ENCODE results near the gene TTLL10.

The TTLL10 gene

DNA sequence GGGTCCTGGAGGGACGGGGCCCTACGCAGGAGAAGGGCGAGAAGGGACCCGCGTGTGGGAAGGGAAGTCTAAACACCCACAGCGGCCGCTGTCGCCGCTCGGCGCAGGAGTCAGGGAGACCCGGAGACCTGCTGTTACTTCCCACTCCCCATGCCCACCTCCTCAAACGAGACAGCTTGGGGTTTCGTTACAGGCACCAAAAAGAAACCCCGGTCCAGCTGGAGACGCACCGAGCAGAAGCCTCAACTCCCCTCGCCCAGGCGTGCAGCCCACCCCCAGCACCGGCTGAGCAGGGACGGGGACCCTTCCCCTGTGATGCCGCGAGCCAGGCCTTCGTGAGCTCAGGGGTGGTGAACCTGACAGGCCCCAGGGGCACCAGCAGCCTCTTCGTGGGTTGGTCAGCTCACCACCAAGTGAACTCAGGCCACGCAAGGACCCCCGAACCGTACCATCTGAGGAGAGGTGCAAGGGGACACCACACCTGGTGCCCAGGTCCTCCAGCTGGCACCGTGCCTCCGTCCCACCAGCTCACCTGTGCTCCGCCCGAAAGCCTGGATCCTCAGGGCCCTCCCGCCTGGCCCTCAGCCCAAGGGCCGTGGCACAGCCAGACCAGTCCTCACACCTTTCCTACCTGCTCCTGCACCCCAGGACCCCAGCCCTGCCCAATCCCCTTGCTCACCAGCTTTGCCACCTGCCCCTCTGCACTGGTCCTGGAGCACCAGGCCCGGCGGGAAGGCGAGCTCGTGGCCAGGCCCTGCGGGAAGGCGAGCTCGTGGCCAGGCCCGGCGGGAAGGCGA lies 53.1 kb downstream of the TTLL10 start:
- no peak for DNase-seq

DNA sequence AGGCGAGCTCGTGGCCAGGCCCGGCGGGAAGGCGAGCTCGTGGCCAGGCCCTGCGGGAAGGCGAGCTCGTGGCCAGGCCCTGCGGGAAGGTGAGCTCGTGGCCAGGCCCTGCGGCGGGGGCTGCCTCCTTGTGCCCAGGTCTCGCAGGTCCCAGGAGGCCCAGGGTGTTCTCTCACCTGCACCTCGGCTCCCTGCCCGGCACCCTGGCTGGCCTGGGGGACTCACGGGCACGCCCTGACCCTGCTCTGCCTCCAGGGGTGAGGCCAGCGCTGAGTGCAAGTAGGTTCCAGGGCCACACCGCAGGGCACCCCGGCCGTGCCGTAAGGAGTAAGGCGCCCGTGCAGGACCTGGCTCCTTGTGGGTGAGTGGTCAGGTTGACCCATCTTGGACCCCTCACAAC lies 53.7 kb downstream of the TTLL10 start:
- DNase-seq, result no peak

DNA sequence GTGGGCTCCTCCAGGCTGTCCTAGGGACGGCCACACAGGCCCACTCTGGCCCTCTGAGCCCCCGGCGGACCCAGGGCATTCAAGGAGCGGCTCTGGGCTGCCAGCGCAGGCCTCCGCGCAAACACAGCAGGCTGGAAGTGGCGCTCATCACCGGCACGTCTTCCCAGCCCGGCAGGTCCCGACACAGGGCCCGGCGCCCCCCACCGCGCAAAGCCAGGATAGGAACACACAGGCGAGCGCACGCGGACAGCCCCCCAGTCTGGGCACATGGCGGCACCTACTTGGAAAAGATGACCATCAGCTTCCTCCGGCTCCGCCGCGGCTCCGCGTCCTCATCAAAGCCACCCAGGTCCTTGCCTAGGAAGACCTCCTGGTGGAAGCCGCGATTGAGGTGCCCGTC lies 54.5 kb downstream of the TTLL10 start:
- DNase-seq, result no peak

DNA sequence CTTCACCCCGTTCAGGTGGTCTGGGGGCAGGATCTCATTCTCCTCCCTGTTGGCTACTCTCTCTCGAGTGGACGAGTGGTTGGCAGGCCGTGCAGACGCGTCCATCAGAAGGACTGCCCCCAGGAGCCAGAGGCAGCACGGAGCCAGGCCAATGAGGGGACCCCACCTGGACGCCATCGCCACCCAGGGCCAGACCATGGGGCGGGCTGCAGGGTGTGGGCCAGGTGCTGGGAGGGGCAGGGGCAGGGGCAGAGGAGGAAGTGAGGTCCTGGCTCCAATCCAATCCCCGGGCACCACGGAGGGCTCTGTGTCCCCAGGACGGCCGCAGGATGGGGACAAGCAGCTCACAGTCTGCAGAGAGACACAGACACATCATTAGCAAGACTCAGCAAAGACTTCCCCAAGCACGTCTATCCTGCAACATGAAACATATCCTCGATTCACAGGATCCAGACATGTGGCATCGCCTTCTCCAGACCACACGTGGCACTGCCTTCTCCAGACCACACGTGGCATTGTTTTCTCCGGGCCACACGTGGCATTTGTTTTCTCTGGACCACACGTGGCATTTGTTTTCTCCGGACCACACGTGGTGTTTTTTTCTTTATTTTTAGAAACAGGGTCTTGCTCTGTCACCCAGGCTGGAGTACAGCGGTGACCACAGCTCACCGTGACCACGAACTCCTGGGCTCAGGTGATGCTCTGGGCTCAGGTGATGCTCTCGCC lies 55.1 kb downstream of the TTLL10 start:
- no peak for DNase-seq

DNA sequence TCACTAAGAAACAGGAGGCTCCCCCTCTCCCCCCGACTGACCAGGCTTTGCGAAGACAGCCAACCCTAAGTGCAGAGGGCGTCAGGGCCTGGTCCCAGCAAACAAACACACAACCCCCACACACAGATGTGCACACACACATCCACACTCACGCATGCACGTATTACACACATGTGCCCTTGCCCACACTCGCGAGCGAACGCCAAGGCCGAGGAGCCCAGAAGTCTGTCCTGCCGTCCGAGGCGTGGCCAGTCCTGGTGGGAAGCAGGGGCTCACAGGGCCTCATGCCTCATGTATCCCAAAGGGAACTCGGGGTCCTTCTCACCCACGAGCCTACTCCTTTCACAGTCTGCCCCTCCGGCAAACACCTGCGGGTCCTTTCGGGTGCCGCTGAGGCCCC lies 56.1 kb downstream of the TTLL10 start:
- DNase-seq, result no peak

DNA sequence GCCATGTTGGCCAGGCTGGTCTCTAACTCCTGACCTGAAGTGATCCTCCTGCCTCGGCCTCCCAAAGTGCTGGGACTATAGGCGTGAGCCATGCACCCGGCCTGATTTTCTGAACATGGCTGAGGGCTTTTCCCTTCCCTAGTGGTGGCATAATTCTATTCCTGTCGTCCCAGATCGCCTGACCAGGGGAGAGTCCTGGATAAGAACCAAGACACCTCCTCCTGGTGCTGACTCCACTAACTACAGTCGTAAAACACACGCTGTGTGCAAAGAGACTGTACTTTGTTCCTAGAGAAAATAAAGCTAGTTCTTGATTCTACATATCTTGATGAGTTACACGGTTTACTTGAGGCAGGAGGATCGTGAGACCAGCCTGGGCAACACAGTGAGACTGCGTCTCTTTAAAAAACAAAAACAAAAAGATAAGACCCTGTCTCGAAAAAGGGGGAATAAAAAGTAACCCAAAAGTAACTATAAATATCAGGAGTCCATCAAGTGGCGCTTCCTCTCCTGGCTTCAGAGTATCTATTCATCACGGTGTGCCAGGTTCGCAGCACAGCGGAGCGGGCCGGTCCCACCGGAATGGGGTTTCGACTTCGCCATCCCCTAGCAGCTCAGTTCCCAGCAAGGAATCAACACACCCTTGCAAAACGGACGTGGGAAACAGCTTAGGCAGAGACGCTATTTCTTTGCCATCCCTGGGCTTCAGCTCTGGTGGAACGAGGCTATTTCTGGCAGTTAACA lies 57.1 kb downstream of the TTLL10 start:
- peak; percentile 36 for DNase-seq

DNA sequence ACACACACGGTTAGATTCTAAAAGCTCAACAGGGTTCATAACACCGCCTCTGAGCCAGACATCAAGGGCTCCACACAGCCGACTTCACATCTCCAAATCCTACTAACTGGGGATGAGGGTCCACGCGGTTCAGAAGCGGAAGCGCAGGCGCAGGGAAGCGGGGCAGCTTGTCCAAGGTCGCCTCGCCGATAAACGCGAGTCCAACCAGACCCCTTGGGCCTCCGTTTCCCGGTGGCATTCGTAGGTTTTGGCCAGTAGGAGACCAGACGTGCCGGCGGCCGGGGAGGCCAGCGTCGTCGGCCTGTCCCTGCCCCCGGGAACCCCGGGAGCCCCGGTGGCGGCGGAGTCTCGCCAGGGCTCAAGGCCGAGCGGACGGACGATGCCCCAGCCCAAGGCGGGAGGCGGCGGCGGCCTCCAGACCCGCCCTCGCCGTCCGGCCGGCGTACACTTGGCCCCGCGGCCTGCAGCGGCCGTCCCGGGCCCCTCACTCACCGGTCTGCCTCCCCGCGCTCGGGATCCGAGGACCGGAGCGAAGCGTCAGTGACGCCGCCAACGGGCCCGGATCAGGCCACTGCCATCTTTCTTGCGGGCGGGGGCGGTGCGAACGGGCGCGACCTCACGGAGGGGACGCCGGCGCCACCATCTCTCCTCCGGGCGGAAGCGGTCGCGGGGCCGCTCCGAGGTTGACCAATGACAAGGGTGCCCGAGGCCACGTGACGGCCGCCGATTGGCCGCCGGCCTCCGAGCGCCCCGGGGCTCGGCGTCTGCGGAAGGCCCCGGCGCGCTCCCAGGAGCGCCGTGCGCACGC lies 57.9 kb downstream of the TTLL10 start, which contains the start of gene SDF4:
SDF4 (minus strand) TSS at position 602 of the 808 bp plus-strand sequence. CDS start 3,229 bp downstream, outside the sequence.
- peak; percentile 98 for DNase-seq

DNA sequence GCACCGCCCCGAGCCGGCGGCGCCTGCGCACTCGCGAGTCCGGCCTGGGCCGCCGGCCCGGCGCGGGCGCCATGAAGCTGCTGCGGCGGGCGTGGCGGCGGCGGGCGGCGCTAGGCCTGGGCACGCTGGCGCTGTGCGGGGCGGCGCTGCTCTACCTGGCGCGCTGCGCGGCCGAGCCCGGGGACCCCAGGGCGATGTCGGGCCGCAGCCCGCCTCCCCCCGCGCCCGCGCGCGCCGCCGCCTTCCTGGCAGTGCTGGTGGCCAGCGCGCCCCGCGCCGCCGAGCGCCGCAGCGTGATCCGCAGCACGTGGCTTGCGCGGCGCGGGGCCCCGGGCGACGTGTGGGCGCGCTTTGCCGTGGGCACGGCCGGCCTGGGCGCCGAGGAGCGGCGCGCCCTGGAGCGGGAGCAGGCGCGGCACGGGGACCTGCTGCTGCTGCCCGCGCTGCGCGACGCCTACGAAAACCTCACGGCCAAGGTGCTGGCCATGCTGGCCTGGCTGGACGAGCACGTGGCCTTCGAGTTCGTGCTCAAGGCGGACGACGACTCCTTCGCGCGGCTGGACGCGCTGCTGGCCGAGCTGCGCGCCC lies 58.6 kb downstream of the TTLL10 start, which contains the start of gene B3GALT6:
B3GALT6 (plus strand) TSS at position 30 of the 588 bp plus-strand sequence; CDS start at position 72, 42 bp downstream.
- DNase-seq, result no peak

DNA sequence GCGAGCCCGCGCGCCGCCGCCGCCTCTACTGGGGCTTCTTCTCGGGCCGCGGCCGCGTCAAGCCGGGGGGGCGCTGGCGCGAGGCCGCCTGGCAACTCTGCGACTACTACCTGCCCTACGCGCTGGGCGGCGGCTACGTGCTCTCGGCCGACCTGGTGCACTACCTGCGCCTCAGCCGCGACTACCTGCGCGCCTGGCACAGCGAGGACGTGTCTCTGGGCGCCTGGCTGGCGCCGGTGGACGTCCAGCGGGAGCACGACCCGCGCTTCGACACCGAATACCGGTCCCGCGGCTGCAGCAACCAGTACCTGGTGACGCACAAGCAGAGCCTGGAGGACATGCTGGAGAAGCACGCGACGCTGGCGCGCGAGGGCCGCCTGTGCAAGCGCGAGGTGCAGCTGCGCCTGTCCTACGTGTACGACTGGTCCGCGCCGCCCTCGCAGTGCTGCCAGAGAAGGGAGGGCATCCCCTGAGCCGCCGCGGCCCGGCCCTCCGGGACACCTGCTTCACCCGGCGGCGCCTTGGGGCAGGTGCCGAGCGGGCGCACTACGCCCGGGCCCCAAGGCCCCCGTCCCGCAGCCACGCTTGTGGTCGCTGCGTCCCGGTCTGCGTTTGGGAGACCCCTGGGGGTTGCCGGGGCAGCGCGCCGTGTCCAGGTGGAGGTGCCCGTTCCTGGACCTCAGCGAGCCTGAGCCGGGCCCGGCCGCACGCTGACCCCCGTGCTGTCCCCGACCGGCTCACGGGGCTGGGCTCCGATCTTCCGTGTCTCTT lies 59.3 kb downstream of the TTLL10 start:
- DNase-seq, result no peak

DNA sequence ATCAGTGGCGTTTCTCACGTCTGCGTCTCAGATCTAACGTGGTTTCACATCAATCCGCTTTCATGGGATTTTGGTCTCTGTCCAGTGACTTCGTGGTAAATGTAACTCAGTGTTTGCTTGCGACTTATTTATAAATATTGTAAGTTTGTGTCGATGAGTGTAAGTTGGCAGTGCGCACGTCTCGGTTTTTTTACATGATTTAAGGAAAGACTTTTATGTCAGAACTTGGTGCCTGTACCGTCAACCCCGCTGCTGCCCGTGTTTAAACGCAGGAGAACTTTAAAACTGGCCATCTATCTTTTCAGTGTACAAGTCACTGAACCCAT lies 59.9 kb downstream of the TTLL10 start:
- DNase-seq, result no peak

DNA sequence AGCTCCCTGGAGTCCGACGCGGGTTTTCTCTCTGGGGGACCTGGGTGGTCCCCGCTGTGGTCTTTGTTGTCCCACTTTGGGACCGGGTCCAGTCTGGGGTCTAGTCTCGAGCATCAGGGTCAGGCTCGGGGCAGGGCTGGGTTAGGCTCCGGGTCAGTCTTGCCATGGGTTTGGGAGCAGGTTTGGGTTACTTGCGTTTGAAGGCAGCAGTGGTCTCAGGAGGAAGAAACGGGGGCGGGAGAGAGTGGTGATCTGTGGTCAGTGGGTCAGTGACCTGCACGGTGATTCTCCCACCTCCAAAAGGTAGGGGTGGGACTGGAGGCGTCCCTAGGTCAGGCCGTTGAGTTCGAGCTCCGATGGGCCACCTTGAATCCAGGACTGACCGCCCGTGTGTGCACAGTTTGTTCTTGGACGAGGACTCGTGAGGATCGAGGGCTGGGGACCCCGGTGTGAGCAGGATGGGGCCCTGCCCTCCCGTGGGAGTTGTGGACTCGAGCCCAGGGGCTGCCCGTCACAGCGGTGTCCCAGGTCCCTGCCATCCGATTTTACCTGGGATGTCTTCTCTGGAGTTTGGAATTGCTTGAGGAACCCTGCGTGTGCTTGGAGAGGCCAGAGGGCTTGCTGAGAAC lies 60.6 kb downstream of the TTLL10 start:
- DNase-seq, result no peak

DNA sequence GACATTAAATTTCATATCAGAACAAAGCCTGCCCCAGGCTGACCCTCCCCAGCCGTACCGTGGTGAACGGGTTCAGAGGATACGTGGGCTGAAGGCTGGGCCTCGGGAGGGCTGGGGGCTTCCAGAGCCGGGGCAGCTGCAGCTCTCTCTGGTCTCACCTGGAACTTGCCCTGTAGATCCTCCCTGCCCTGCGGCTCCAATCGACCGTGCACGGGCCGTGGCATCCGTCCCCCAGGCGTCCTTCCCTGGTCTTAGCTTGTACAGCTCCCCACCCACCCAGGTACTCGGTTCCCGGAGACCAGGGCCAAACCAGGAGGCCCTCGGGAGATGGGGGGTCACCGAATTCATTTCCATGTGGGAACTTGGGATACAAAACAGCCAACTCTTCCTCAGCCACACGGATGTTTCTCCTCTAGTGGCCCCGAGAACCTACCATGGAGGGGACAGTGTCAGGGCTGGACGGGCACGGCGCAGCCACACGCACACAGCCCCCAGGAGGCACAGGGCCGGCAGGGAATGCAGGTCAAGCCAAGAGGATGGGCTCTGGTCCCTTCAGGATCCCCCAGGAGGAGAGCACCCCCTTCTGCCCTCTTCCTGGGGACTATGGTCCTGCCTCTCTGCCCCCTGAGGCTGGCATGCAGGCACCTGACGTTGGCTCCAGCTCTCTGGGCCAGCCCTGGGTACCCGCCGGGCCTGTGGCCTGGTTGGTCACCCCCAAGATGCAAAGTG lies 61.5 kb downstream of the TTLL10 start:
- DNase-seq, result no peak

DNA sequence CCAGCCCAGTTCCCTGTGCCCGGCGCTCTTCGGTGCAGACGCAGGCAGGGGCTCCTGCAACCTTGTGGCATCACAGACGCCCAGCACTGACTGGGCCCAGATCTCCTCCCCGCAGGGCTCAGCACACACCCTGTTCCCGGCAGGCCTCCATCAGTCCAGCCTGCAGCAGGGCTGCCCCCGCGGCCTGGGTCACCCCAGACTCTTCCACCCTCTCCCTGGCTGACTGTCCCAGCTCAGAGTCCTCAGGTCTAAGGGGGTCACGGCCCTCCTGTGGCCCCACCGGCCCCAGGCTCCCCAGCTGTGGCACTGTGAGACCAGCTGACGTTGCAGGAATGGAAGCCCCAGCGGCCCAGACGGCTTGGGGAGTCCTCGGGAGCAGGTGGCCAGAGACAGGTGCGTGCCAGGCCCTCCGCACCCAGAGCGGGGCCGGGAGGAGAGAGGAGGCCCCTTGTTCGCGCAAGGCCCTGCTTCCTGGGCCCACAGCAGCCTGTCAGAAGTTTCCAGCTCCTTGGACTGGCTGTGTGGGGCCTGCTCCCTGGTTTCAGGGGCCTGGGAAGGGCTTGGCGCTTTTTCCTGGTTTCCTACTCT lies 62.6 kb downstream of the TTLL10 start:
- no peak for DNase-seq

DNA sequence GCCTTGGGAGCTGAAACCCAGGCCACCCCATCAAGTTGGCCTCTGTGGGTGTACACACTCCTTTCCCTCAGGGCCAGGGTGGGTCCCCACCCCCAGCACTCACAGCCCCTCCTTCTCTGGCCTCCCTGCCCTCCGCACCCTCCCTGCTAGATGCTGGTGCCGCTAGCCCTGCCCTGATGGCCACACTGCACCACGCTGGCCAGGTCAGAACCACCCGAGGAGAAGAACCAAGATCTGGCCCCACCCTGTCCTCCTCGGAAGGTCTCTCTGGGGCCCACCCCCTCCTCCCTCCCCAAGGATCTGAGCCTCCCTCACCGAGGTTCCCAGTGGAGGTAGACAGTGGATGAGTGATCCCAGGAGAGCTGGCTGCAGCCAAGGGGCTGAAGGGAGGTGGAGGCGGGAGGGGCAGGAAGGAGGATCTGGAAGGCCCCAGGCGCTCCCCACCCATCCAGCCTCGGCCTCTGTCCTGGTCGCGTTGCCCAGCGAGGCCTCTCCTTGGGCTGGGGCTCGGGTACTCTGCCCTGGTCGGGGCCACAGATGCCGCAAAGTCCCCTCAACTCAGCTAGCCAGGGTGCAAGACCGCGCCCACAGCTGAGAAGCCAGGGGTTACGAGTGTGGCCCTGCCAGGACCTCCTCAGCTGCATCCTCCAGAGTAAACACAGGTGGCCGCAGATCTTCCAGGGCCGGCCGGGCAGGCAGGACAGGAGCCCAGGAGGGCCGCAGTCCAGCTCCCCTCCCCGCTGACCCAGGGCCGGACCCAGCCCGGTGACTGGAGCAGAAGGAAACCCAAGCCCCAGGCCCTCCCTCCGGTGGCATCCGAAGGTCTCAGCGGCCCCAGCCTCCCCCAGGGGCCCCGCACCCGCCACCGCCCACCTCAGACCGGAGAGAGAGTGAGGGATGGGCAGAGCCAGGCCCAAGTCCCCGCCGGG lies 63.5 kb downstream of the TTLL10 start:
- no peak for DNase-seq

DNA sequence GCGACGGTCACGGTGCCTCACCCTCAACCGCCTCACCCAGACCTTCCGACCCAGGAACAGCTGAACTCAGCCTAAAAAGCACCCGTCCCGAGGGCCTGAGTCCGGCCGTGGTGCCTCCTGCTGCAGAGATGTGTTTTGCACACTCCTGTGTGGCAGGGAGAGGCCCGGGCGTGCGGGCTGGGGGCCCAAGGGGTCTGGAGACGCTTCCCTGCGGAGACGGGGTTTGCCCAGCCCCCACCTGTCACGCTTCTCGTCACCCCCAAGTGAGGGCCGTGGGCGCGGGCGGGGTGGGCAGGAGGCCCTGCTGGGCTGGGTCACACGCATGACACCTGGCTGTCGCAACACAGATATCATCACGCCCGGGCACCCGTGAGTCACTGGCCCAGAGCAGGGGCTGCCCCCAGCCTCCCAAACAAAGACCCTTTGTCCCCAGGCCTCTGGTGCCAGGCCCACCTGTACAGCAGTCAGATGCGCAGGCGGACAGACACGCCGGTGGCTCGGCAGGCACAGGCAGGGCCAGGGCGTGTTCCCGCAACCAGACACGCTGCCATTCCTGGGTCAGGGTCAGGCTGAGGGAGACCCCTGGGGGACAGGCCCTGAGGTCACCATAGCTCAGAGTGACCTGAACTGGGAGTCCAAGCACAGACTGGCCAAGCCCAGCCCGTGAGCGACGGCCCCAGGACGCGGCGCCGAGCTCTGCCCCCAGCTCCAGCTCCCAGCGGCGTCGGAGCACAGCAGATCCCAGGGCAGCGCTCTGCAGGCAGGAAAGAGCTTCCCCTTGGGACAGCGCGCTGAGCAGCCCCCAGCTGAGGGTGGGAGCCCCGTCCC lies 64.4 kb downstream of the TTLL10 start:
- no peak for DNase-seq

DNA sequence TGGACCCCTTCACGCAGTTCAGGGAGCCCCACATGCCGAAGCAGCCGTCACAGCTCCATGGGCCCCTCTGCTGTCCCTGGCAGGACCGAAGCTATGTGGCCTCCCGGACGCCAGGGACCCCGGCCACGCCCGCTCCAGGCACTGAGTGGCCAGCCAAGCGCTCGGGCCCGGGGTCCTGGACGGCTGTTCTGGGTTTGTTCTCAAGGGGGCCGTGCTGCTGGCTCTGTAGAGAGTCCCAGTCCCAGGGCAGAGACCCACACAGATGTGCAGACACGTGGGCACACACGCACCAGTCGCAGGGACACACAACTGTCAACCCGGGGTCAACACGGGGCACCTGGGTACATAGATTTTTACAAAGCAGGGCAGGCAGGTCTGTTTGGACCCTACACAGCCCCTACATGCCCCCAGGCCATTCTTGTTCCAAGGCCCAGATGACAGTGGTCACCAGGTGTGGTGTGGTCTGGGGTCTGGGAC lies 65.1 kb downstream of the TTLL10 start:
- no peak for DNase-seq

DNA sequence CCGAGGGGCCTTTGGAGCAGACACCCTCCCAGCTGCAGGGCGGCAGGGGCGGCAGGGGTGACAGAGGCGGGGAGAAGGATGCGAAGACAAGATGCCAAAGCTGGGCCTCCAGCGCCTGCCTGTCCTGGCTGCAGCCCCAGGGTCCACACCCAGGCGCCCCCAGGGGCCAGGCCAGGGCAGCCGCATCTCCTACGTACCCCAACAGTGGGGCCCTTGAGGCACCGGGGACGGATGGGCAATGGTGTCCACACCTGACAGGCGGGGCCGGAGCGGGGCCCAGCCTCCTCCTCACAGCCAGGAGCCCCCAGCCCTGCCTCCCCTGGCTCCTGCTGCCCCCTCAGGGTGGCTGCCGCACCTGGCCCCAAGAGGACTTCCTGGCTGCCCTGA lies 65.5 kb downstream of the TTLL10 start:
- no peak for DNase-seq

Measured in activated CD4-positive, alpha-beta T cell treated with anti-CD3 and anti-CD28 coated beads, Interleukin-2, Interleukin-6, amounts not matched to agents 100 ng/mL and 50 ng/mL, durations not matched to agents 16 hours and 8 hours (primary cell).